Hepatocyte (in vitro differentiated cells): ENCODE data around the gene GJC1.

ENCODE experiments used
- CTCF ChIP-seq: fragments of 200-600 bp; sonication (generic); IDR thresholded peaks from 2 replicates; pipeline ENCODE4 v1.5.1; 2016; ENCODE audit warnings: antibody characterized with exemption, mild to moderate bottlenecking; ENCODE audit not compliant: poor library complexity
- EZH2 ChIP-seq: fragments of 200-600 bp; sonication (generic); IDR thresholded peaks from 2 replicates; pipeline ENCODE4 v1.6.1; 2016; ENCODE audit warnings: antibody characterized with exemption, mild to moderate bottlenecking, borderline replicate concordance

DNA sequence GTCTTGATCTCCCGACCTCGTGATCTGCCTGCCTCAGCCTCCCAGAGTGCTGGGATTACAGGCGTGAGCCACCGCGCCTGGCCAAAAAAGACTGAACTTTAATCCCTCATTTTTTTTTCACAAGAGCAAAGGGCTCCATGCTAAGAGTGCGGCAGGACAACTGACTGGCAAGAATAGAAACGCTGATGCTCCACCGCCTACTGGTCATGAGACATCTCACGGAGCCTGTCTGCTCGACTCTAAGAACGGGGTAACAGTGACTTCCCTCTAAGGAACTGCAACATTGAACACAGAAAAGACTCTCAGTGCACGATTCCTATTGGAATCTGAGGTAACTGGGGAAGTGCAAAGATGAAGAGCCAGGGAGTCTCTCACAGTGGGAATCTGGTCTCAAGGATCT, 41.5 kb upstream of the GJC1 start:
- TF ChIP-seq CTCF (no peak), EZH2 (no peak)
